H1 (cell line): Measurements from ENCODE around the gene CEP41. TPM values are rescaled to one million over a fixed set of nuclear protein-coding genes. Genes with fewer than 3 reads are reported as not detected.

Experiments used
- CTCF ChIA-PET: fragments of 300-600 bp; sonication (Branson Sonifier 250); formaldehyde crosslinking; loops from one replicate; lab custom pipeline; 2021; ENCODE audit not compliant: partially characterized antibody; lab: Charles Lee
- POLR2A ChIA-PET: fragments of 300-600 bp; sonication (Branson Sonifier 250); formaldehyde crosslinking; loops from one replicate; lab custom pipeline; 2021; ENCODE audit warnings: inconsistent platforms; ENCODE audit not compliant: partially characterized antibody; lab: Charles Lee
- DNase-seq, 2 experiments: peaks; one replicate each; pipeline versions ENCODE4 v3.0.0 to v3.0.0-alpha.2; 2010 to 2022; ENCODE audit warnings: low spot score in 2 of 2, low read depth in 1 of 2, mixed read lengths in 1 of 2
- FAIRE-seq: peaks from 2 replicates; lab custom pipeline; 2011; peaks lifted over from hg19 to GRCh38; lab: Jason Lieb, UNC
- H2AFZ ChIP-seq: 2 replicates; pipeline ENCODE4 v1.8.1; 2012; ENCODE audit warnings: low read length, inconsistent platforms
- H2AK5ac ChIP-seq: 2 replicates; pipeline ENCODE4 v1.6.1; 2013; ENCODE audit warnings: low read depth, low read length
- H2BK120ac ChIP-seq: replicated peaks from 2 replicates; pipeline ENCODE3; 2013; ENCODE audit warnings: low read depth, low read length, inconsistent platforms
- H2BK12ac ChIP-seq: 2 replicates; pipeline ENCODE4 v1.6.1; 2013; ENCODE audit warnings: low read depth, low read length
- H2BK15ac ChIP-seq: 2 replicates; pipeline ENCODE4 v1.6.1; 2013; ENCODE audit warnings: low read length
- H2BK20ac ChIP-seq: 2 replicates; pipeline ENCODE4 v1.6.1; 2013; ENCODE audit warnings: low read length
- H2BK5ac ChIP-seq: 2 replicates; pipeline ENCODE4 v1.6.1; 2013; ENCODE audit warnings: low read depth, low read length
- H3K14ac ChIP-seq: 2 replicates; pipeline ENCODE4 v1.6.1; 2013; ENCODE audit warnings: inconsistent platforms; ENCODE audit not compliant: insufficient read length
- H3K18ac ChIP-seq: 2 replicates; pipeline ENCODE4 v1.6.1; 2013; ENCODE audit warnings: low read length; ENCODE audit errors: extremely low read depth
- H3K23ac ChIP-seq: 2 replicates; pipeline ENCODE4 v1.6.1; 2013; ENCODE audit warnings: inconsistent platforms; ENCODE audit not compliant: insufficient read length
- H3K23me2 ChIP-seq: 2 replicates; pipeline ENCODE4 v1.6.1; 2013; ENCODE audit warnings: low read depth, low read length
- H3K27ac ChIP-seq: 2 replicates; pipeline ENCODE4 v1.6.1; 2011; ENCODE audit warnings: low read depth, low read length, inconsistent platforms
- H3K27me3 ChIP-seq, 4 experiments: replicated peaks in 1 of 4; 1 replicate in 1 of 4; 2 replicates in 3 of 4; pipeline versions ENCODE4 v1.6.1 to v1.8.1; 2011 to 2013; ENCODE audit warnings: low read length in 3 of 4, mild to moderate bottlenecking in 3 of 4, inconsistent platforms in 2 of 4, mixed read lengths in 2 of 4, moderate library complexity in 1 of 4; ENCODE audit not compliant: control insufficient read depth in 3 of 4, insufficient read depth in 3 of 4; ENCODE audit errors: extremely low read depth in 1 of 4
- H3K36me3 ChIP-seq, 4 experiments: 2 replicates each; pipeline versions ENCODE4 v1.6.1 to v1.8.1; 2011 to 2013; ENCODE audit warnings: mild to moderate bottlenecking in 4 of 4, low read length in 3 of 4, moderate library complexity in 2 of 4, control low read depth in 1 of 4, inconsistent platforms in 1 of 4; ENCODE audit not compliant: insufficient read depth in 4 of 4, control insufficient read depth in 2 of 4
- H3K4ac ChIP-seq: replicated peaks from 2 replicates; pipeline ENCODE3; 2013; ENCODE audit warnings: low read length, low read depth, mixed read lengths, inconsistent platforms; ENCODE audit not compliant: insufficient read length
- H3K4me1 ChIP-seq, 4 experiments: replicated peaks in 1 of 4; 1 replicate in 1 of 4; 2 replicates in 3 of 4; pipeline versions ENCODE4 v1.6.1 to v1.8.1; 2011 to 2013; ENCODE audit warnings: low read length in 3 of 4, inconsistent platforms in 2 of 4, mixed read lengths in 1 of 4; ENCODE audit not compliant: insufficient read depth in 4 of 4, control insufficient read depth in 3 of 4
- H3K4me2 ChIP-seq, 2 experiments: 2 replicates each; pipeline versions ENCODE4 v1.6.1 to v1.8.1; 2011 to 2013; ENCODE audit warnings: low read depth in 2 of 2, low read length in 2 of 2, control low read depth in 1 of 2, inconsistent platforms in 1 of 2, mild to moderate bottlenecking in 1 of 2; ENCODE audit not compliant: insufficient read depth in 1 of 2
- H3K4me3 ChIP-seq, 4 experiments: fragments of 200-600, 300-600 bp in 1 of 4; sonication (generic), shearing (Covaris generic), sonication (Bioruptor Twin) in 1 of 4; 2 replicates each; pipeline versions ENCODE4 v1.5.1 to v1.8.1; 2011 to 2016; ENCODE audit warnings: low read length in 4 of 4, low read depth in 3 of 4, control low read depth in 2 of 4, inconsistent platforms in 2 of 4, mild to moderate bottlenecking in 2 of 4, mixed read lengths in 1 of 4, moderate library complexity in 1 of 4; ENCODE audit not compliant: insufficient read depth in 2 of 4; ENCODE audit errors: extremely low read depth in 1 of 4
- H3K56ac ChIP-seq: replicated peaks from 2 replicates; pipeline ENCODE3; 2013; ENCODE audit warnings: low read depth, mild to moderate bottlenecking, mixed read lengths, low read length, inconsistent platforms; ENCODE audit not compliant: insufficient read length
- H3K79me1 ChIP-seq: 2 replicates; pipeline ENCODE4 v1.6.1; 2013; ENCODE audit warnings: low read depth, low read length, control low read depth
- H3K79me2 ChIP-seq, 2 experiments: 2 replicates each; pipeline versions ENCODE4 v1.6.1 to v1.8.1; 2012 to 2013; ENCODE audit warnings: low read length in 2 of 2, mild to moderate bottlenecking in 2 of 2, inconsistent platforms in 1 of 2; ENCODE audit not compliant: insufficient read depth in 2 of 2, control insufficient read depth in 1 of 2
- H3K9ac ChIP-seq, 4 experiments: replicated peaks in 1 of 4; 1 replicate in 1 of 4; 2 replicates in 3 of 4; pipeline versions ENCODE4 v1.6.1 to v1.8.1; 2011 to 2013; ENCODE audit warnings: low read depth in 3 of 4, low read length in 3 of 4, control low read depth in 2 of 4, mild to moderate bottlenecking in 2 of 4, moderate library complexity in 2 of 4, inconsistent platforms in 1 of 4; ENCODE audit errors: extremely low read depth in 1 of 4
- H3K9me3 ChIP-seq, 2 experiments: 2 replicates each; pipeline versions ENCODE4 v1.6.1 to v1.8.1; 2012 to 2013; ENCODE audit warnings: mild to moderate bottlenecking in 2 of 2, moderate library complexity in 2 of 2, control low read depth in 1 of 2, inconsistent platforms in 1 of 2, low read depth in 1 of 2, low read length in 1 of 2, mixed read lengths in 1 of 2; ENCODE audit not compliant: insufficient read depth in 2 of 2
- H4K20me1 ChIP-seq, 2 experiments: replicated peaks in 1 of 2; 2 replicates each; pipeline versions ENCODE3 to v1.8.1; 2011 to 2013; ENCODE audit warnings: inconsistent platforms in 2 of 2, low read length in 2 of 2, mild to moderate bottlenecking in 1 of 2; ENCODE audit not compliant: insufficient read depth in 2 of 2, control insufficient read depth in 1 of 2
- H4K5ac ChIP-seq: 2 replicates; pipeline ENCODE4 v1.6.1; 2013; ENCODE audit warnings: low read length, low read depth, mixed read lengths, inconsistent platforms; ENCODE audit not compliant: insufficient read length
- H4K8ac ChIP-seq: 2 replicates; pipeline ENCODE4 v1.8.0; 2013; ENCODE audit warnings: mild to moderate bottlenecking, moderate library complexity, low read length, inconsistent platforms; ENCODE audit not compliant: insufficient read depth; ENCODE audit errors: extremely low read depth
- H4K91ac ChIP-seq: replicated peaks from 2 replicates; pipeline ENCODE3; 2013; ENCODE audit warnings: low read length, mixed read lengths, inconsistent platforms; ENCODE audit not compliant: insufficient read length
- ATF3 ChIP-seq: IDR thresholded peaks from 2 replicates; pipeline ENCODE4 v1.6.1; 2011; ENCODE audit warnings: low read depth, mild to moderate bottlenecking, low read length; ENCODE audit not compliant: insufficient read depth
- BCL11A ChIP-seq, 2 experiments: IDR thresholded peaks; one replicate each; pipeline ENCODE4 v1.6.1; 2011; ENCODE audit warnings: low read depth in 2 of 2, low read length in 2 of 2, mild to moderate bottlenecking in 2 of 2
- CREB1 ChIP-seq: IDR thresholded peaks from 2 replicates; pipeline ENCODE4 v1.6.1; 2012; ENCODE audit warnings: inconsistent platforms
- E2F6 ChIP-seq: IDR thresholded peaks from 2 replicates; pipeline ENCODE4 v1.6.1; 2012; ENCODE audit warnings: inconsistent platforms
- EZH2 ChIP-seq: fragments of 200-600 bp; sonication (generic); IDR thresholded peaks from 2 replicates; pipeline ENCODE4 v1.7.1; 2012; ENCODE audit warnings: low read depth, mild to moderate bottlenecking, moderate library complexity, low read length, inconsistent platforms; ENCODE audit not compliant: severe bottlenecking
- JUND ChIP-seq: IDR thresholded peaks from 2 replicates; pipeline ENCODE4 v1.6.1; 2011; ENCODE audit warnings: mild to moderate bottlenecking, improper control_type of control experiment, low read length
- KDM1A ChIP-seq: fragments of 200-600, 300-600 bp; sonication (generic); IDR thresholded peaks from 2 replicates; pipeline ENCODE4 v1.7.1; 2016; ENCODE audit warnings: mild to moderate bottlenecking, low read length, borderline replicate concordance
- NANOG ChIP-seq: IDR thresholded peaks from 2 replicates; pipeline ENCODE4 v1.6.1; 2011; ENCODE audit warnings: low read length, low read depth, mild to moderate bottlenecking, inconsistent platforms; ENCODE audit not compliant: insufficient read depth, poor library complexity, severe bottlenecking
- NRF1 ChIP-seq: IDR thresholded peaks from 2 replicates; pipeline ENCODE4 v1.6.1; 2011; ENCODE audit warnings: mild to moderate bottlenecking, low read depth, low read length, improper control_type of control experiment
- POLR2A ChIP-seq, 2 experiments: IDR thresholded peaks; 1 replicate in 1 of 2; 2 replicates in 1 of 2; pipeline ENCODE4 v1.6.1; 2011; ENCODE audit warnings: low read depth in 2 of 2, low read length in 2 of 2, mild to moderate bottlenecking in 2 of 2; ENCODE audit errors: control extremely low read depth in 1 of 2
- RBBP5 ChIP-seq: IDR thresholded peaks from 2 replicates; pipeline ENCODE4 v1.7.1; 2012; ENCODE audit warnings: low read depth, mild to moderate bottlenecking, inconsistent platforms, low read length, moderate library complexity, borderline replicate concordance
- SIRT6 ChIP-seq: IDR thresholded peaks from one replicate; pipeline ENCODE4 v1.7.1; 2012; ENCODE audit warnings: low read length, inconsistent platforms
- SRF ChIP-seq: IDR thresholded peaks from 2 replicates; pipeline ENCODE4 v1.6.1; 2011; ENCODE audit warnings: mild to moderate bottlenecking, low read depth, low read length, moderate library complexity
- WGBS, 2 experiments: shearing (Covaris generic) in 1 of 2; methylation state at CpG; one replicate each; pipeline versions ENCODE4 v1.1.6 to v1.1.7; 2013 to 2015; ENCODE audit warnings: low lambda C conversion rate in 2 of 2, mixed read lengths in 2 of 2, inconsistent platforms in 1 of 2, low coverage in 1 of 2, missing lambda C conversion rate in 1 of 2; ENCODE audit not compliant: insufficient replicate concordance in 2 of 2, insufficient coverage in 1 of 2, insufficient read length in 1 of 2; ENCODE audit errors: extremely low coverage in 1 of 2, missing lambda C conversion rate in 1 of 2; 5-methylcytosine and 5-hydroxymethylcytosine counted together
- polyA plus RNA-seq, 7 experiments: library from polyadenylated mRNA; depleted of rRNA in 3 of 7; stranded (reverse) in 5 of 7; unstranded in 2 of 7; fragments of >200 nt in 5 of 7; fragments of 200-250 nt in 2 of 7; gene quantifications; 1 replicate in 5 of 7; 2 replicates in 1 of 7; 4 replicates in 1 of 7; pipeline versions ENCODE4 v1.2.1 to v1.2.3, GENCODE V29; 2011 to 2013; ENCODE audit warnings: missing spikeins in 2 of 7, mixed read lengths in 2 of 7
- total RNA-seq: library from RNA; stranded (reverse); fragmentation: NEBNext Ultra II Directional; extraction: Animal tissue kit (Norgen Biotek cat#: 25700); gene quantifications from 2 replicates; pipeline ENCODE4 v1.2.1, GENCODE V29; 2021

Gene CEP41
- total and polyA plus RNA-seq, 2 of the 8 experiments (the other 6 are each of a cell fraction or from before 2014, with no cell fraction given): 9.3 to 12.8 TPM

GRCh38 chr7:130435311-130435854, 5.4 kb downstream of the CEP41 start:
- Histone ChIP-seq H3K14ac (no peak overlapping the region), H2BK120ac (no peak overlapping the region), H3K4me2 (no peak overlapping the region), H4K8ac (no peak overlapping the region), H2BK12ac (no peak overlapping the region), H3K79me1 (no peaks in the 10 kb centered on the region), H2AK5ac (no peak overlapping the region), H2BK15ac (no peak overlapping the region), H3K23me2 (no peaks in the 10 kb centered on the region; the same call in 1 of the 2 replicates), H4K91ac (no peak overlapping the region), H3K18ac (no peak overlapping the region), H3K27me3 (no peaks in the 10 kb centered on the region), H3K9me3 (no peaks in the 10 kb centered on the region), H3K27ac (no peak overlapping the region), H2BK5ac (no peak overlapping the region), H2BK20ac (no peak overlapping the region), H3K79me2 (no peaks in the 10 kb centered on the region), H3K4me1 (peaks cover 0 to 4% (median 2%) of the 10 kb centered on the region in 4 experiments; a peak in 5 of 7 replicates), H3K4me3 (no peak overlapping the region), H3K36me3 (no peaks in the 10 kb centered on the region), H3K56ac (no peak overlapping the region), H4K20me1 (no peaks in the 10 kb centered on the region), H3K4ac (no peak overlapping the region), H3K9ac (no peak overlapping the region), H2AFZ (no peak overlapping the region), H4K5ac (no peak overlapping the region), H3K23ac (no peak overlapping the region)
- FAIRE-seq (no peak), DNase-seq (no peak)
- ChIA-PET POLR2A (no interaction called here), CTCF (interaction anchor here (0.6 kb wide), 1 partner anchor 525 kb away, joined by 4 read pairs; no protein-coding TSS in a partner anchor)
- WGBS, 2 experiments: 86% methylated on average over 2 of the region's 2 CpGs; no CpG with 5 or more reads in 1 of the 2 experiments
- TF ChIP-seq NRF1 (no peak), NANOG (no peak), KDM1A (no peak), RBBP5 (no peak), SIRT6 (no peak), SRF (no peak), CREB1 (no peak), POLR2A (IDR thresholded peaks at IDR 0.05; ENCODE audit: control extremely low read depth in 1 of 2, low read depth in 2 of 2, low read length in 2 of 2) (no peak), E2F6 (no peak), ATF3 (no peak), JUND (no peak), EZH2 (no peak), BCL11A (IDR thresholded peaks at IDR 0.05; ENCODE audit: low read depth in 2 of 2, low read length in 2 of 2) (no peak)
